H1 (cell line): ENCODE results near the gene POLA2. TPM values are rescaled to one million over a fixed set of nuclear protein-coding genes. Genes with fewer than 3 reads are reported as not detected.

Experiments used
- CTCF ChIA-PET: fragments of 300-600 bp; sonication (Branson Sonifier 250); formaldehyde crosslinking; loops from one replicate; lab custom pipeline; 2021; ENCODE audit not compliant: partially characterized antibody; lab: Charles Lee
- POLR2A ChIA-PET: fragments of 300-600 bp; sonication (Branson Sonifier 250); formaldehyde crosslinking; loops from one replicate; lab custom pipeline; 2021; ENCODE audit warnings: inconsistent platforms; ENCODE audit not compliant: partially characterized antibody; lab: Charles Lee
- DNase-seq, 2 experiments: peaks; one replicate each; pipeline versions ENCODE4 v3.0.0 to v3.0.0-alpha.2; 2010 to 2022; ENCODE audit warnings: low spot score in 2 of 2, low read depth in 1 of 2, mixed read lengths in 1 of 2
- FAIRE-seq: peaks from 2 replicates; lab custom pipeline; 2011; peaks lifted over from hg19 to GRCh38; lab: Jason Lieb, UNC
- H2AFZ ChIP-seq: 2 replicates; pipeline ENCODE4 v1.8.1; 2012; ENCODE audit warnings: low read length, inconsistent platforms
- H2AK5ac ChIP-seq: 2 replicates; pipeline ENCODE4 v1.6.1; 2013; ENCODE audit warnings: low read depth, low read length
- H2BK120ac ChIP-seq: replicated peaks from 2 replicates; pipeline ENCODE3; 2013; ENCODE audit warnings: low read depth, low read length, inconsistent platforms
- H2BK12ac ChIP-seq: 2 replicates; pipeline ENCODE4 v1.6.1; 2013; ENCODE audit warnings: low read depth, low read length
- H2BK15ac ChIP-seq: 2 replicates; pipeline ENCODE4 v1.6.1; 2013; ENCODE audit warnings: low read length
- H2BK20ac ChIP-seq: 2 replicates; pipeline ENCODE4 v1.6.1; 2013; ENCODE audit warnings: low read length
- H2BK5ac ChIP-seq: 2 replicates; pipeline ENCODE4 v1.6.1; 2013; ENCODE audit warnings: low read depth, low read length
- H3K14ac ChIP-seq: 2 replicates; pipeline ENCODE4 v1.6.1; 2013; ENCODE audit warnings: inconsistent platforms; ENCODE audit not compliant: insufficient read length
- H3K18ac ChIP-seq: 2 replicates; pipeline ENCODE4 v1.6.1; 2013; ENCODE audit warnings: low read length; ENCODE audit errors: extremely low read depth
- H3K23ac ChIP-seq: 2 replicates; pipeline ENCODE4 v1.6.1; 2013; ENCODE audit warnings: inconsistent platforms; ENCODE audit not compliant: insufficient read length
- H3K23me2 ChIP-seq: 2 replicates; pipeline ENCODE4 v1.6.1; 2013; ENCODE audit warnings: low read depth, low read length
- H3K27ac ChIP-seq: 2 replicates; pipeline ENCODE4 v1.6.1; 2011; ENCODE audit warnings: low read depth, low read length, inconsistent platforms
- H3K27me3 ChIP-seq, 4 experiments: replicated peaks in 1 of 4; 1 replicate in 1 of 4; 2 replicates in 3 of 4; pipeline versions ENCODE4 v1.6.1 to v1.8.1; 2011 to 2013; ENCODE audit warnings: low read length in 3 of 4, mild to moderate bottlenecking in 3 of 4, inconsistent platforms in 2 of 4, mixed read lengths in 2 of 4, moderate library complexity in 1 of 4; ENCODE audit not compliant: control insufficient read depth in 3 of 4, insufficient read depth in 3 of 4; ENCODE audit errors: extremely low read depth in 1 of 4
- H3K36me3 ChIP-seq, 4 experiments: 2 replicates each; pipeline versions ENCODE4 v1.6.1 to v1.8.1; 2011 to 2013; ENCODE audit warnings: mild to moderate bottlenecking in 4 of 4, low read length in 3 of 4, moderate library complexity in 2 of 4, control low read depth in 1 of 4, inconsistent platforms in 1 of 4; ENCODE audit not compliant: insufficient read depth in 4 of 4, control insufficient read depth in 2 of 4
- H3K4ac ChIP-seq: replicated peaks from 2 replicates; pipeline ENCODE3; 2013; ENCODE audit warnings: low read length, low read depth, mixed read lengths, inconsistent platforms; ENCODE audit not compliant: insufficient read length
- H3K4me1 ChIP-seq, 4 experiments: replicated peaks in 1 of 4; 1 replicate in 1 of 4; 2 replicates in 3 of 4; pipeline versions ENCODE4 v1.6.1 to v1.8.1; 2011 to 2013; ENCODE audit warnings: low read length in 3 of 4, inconsistent platforms in 2 of 4, mixed read lengths in 1 of 4; ENCODE audit not compliant: insufficient read depth in 4 of 4, control insufficient read depth in 3 of 4
- H3K4me2 ChIP-seq, 2 experiments: 2 replicates each; pipeline versions ENCODE4 v1.6.1 to v1.8.1; 2011 to 2013; ENCODE audit warnings: low read depth in 2 of 2, low read length in 2 of 2, control low read depth in 1 of 2, inconsistent platforms in 1 of 2, mild to moderate bottlenecking in 1 of 2; ENCODE audit not compliant: insufficient read depth in 1 of 2
- H3K4me3 ChIP-seq, 4 experiments: fragments of 200-600, 300-600 bp in 1 of 4; sonication (generic), shearing (Covaris generic), sonication (Bioruptor Twin) in 1 of 4; 2 replicates each; pipeline versions ENCODE4 v1.5.1 to v1.8.1; 2011 to 2016; ENCODE audit warnings: low read length in 4 of 4, low read depth in 3 of 4, control low read depth in 2 of 4, inconsistent platforms in 2 of 4, mild to moderate bottlenecking in 2 of 4, mixed read lengths in 1 of 4, moderate library complexity in 1 of 4; ENCODE audit not compliant: insufficient read depth in 2 of 4; ENCODE audit errors: extremely low read depth in 1 of 4
- H3K56ac ChIP-seq: replicated peaks from 2 replicates; pipeline ENCODE3; 2013; ENCODE audit warnings: low read depth, mild to moderate bottlenecking, mixed read lengths, low read length, inconsistent platforms; ENCODE audit not compliant: insufficient read length
- H3K79me1 ChIP-seq: 2 replicates; pipeline ENCODE4 v1.6.1; 2013; ENCODE audit warnings: low read depth, low read length, control low read depth
- H3K79me2 ChIP-seq, 2 experiments: 2 replicates each; pipeline versions ENCODE4 v1.6.1 to v1.8.1; 2012 to 2013; ENCODE audit warnings: low read length in 2 of 2, mild to moderate bottlenecking in 2 of 2, inconsistent platforms in 1 of 2; ENCODE audit not compliant: insufficient read depth in 2 of 2, control insufficient read depth in 1 of 2
- H3K9ac ChIP-seq, 4 experiments: replicated peaks in 1 of 4; 1 replicate in 1 of 4; 2 replicates in 3 of 4; pipeline versions ENCODE4 v1.6.1 to v1.8.1; 2011 to 2013; ENCODE audit warnings: low read depth in 3 of 4, low read length in 3 of 4, control low read depth in 2 of 4, mild to moderate bottlenecking in 2 of 4, moderate library complexity in 2 of 4, inconsistent platforms in 1 of 4; ENCODE audit errors: extremely low read depth in 1 of 4
- H3K9me3 ChIP-seq, 2 experiments: 2 replicates each; pipeline versions ENCODE4 v1.6.1 to v1.8.1; 2012 to 2013; ENCODE audit warnings: mild to moderate bottlenecking in 2 of 2, moderate library complexity in 2 of 2, control low read depth in 1 of 2, inconsistent platforms in 1 of 2, low read depth in 1 of 2, low read length in 1 of 2, mixed read lengths in 1 of 2; ENCODE audit not compliant: insufficient read depth in 2 of 2
- H4K20me1 ChIP-seq, 2 experiments: replicated peaks in 1 of 2; 2 replicates each; pipeline versions ENCODE3 to v1.8.1; 2011 to 2013; ENCODE audit warnings: inconsistent platforms in 2 of 2, low read length in 2 of 2, mild to moderate bottlenecking in 1 of 2; ENCODE audit not compliant: insufficient read depth in 2 of 2, control insufficient read depth in 1 of 2
- H4K5ac ChIP-seq: 2 replicates; pipeline ENCODE4 v1.6.1; 2013; ENCODE audit warnings: low read length, low read depth, mixed read lengths, inconsistent platforms; ENCODE audit not compliant: insufficient read length
- H4K8ac ChIP-seq: 2 replicates; pipeline ENCODE4 v1.8.0; 2013; ENCODE audit warnings: mild to moderate bottlenecking, moderate library complexity, low read length, inconsistent platforms; ENCODE audit not compliant: insufficient read depth; ENCODE audit errors: extremely low read depth
- H4K91ac ChIP-seq: replicated peaks from 2 replicates; pipeline ENCODE3; 2013; ENCODE audit warnings: low read length, mixed read lengths, inconsistent platforms; ENCODE audit not compliant: insufficient read length
- BACH1 ChIP-seq: IDR thresholded peaks from 2 replicates; pipeline ENCODE4 v1.6.1; 2012; ENCODE audit warnings: low read length, improper control_type of control experiment
- BCL11A ChIP-seq, 2 experiments: IDR thresholded peaks; one replicate each; pipeline ENCODE4 v1.6.1; 2011; ENCODE audit warnings: low read depth in 2 of 2, low read length in 2 of 2, mild to moderate bottlenecking in 2 of 2
- GABPA ChIP-seq: IDR thresholded peaks from 2 replicates; pipeline ENCODE4 v1.6.1; 2011; ENCODE audit warnings: mild to moderate bottlenecking, low read length, moderate library complexity, borderline replicate concordance; ENCODE audit not compliant: insufficient read depth
- JUND ChIP-seq: IDR thresholded peaks from 2 replicates; pipeline ENCODE4 v1.6.1; 2011; ENCODE audit warnings: mild to moderate bottlenecking, improper control_type of control experiment, low read length
- NANOG ChIP-seq: IDR thresholded peaks from 2 replicates; pipeline ENCODE4 v1.6.1; 2011; ENCODE audit warnings: low read length, low read depth, mild to moderate bottlenecking, inconsistent platforms; ENCODE audit not compliant: insufficient read depth, poor library complexity, severe bottlenecking
- YY1 ChIP-seq: IDR thresholded peaks from 2 replicates; pipeline ENCODE4 v1.6.1; 2011; ENCODE audit warnings: low read depth, mild to moderate bottlenecking, low read length
- ZNF274 ChIP-seq: IDR thresholded peaks from 2 replicates; pipeline ENCODE4 v1.7.0; 2012; ENCODE audit warnings: low read length, borderline replicate concordance; ENCODE audit errors: extremely low read depth
- WGBS, 2 experiments: shearing (Covaris generic) in 1 of 2; methylation state at CpG; one replicate each; pipeline versions ENCODE4 v1.1.6 to v1.1.7; 2013 to 2015; ENCODE audit warnings: low lambda C conversion rate in 2 of 2, mixed read lengths in 2 of 2, inconsistent platforms in 1 of 2, low coverage in 1 of 2, missing lambda C conversion rate in 1 of 2; ENCODE audit not compliant: insufficient replicate concordance in 2 of 2, insufficient coverage in 1 of 2, insufficient read length in 1 of 2; ENCODE audit errors: extremely low coverage in 1 of 2, missing lambda C conversion rate in 1 of 2; 5-methylcytosine and 5-hydroxymethylcytosine counted together
- polyA plus RNA-seq, 7 experiments: library from polyadenylated mRNA; depleted of rRNA in 3 of 7; stranded (reverse) in 5 of 7; unstranded in 2 of 7; fragments of >200 nt in 5 of 7; fragments of 200-250 nt in 2 of 7; gene quantifications; 1 replicate in 5 of 7; 2 replicates in 1 of 7; 4 replicates in 1 of 7; pipeline versions ENCODE4 v1.2.1 to v1.2.3, GENCODE V29; 2011 to 2013; ENCODE audit warnings: missing spikeins in 2 of 7, mixed read lengths in 2 of 7
- total RNA-seq: library from RNA; stranded (reverse); fragmentation: NEBNext Ultra II Directional; extraction: Animal tissue kit (Norgen Biotek cat#: 25700); gene quantifications from 2 replicates; pipeline ENCODE4 v1.2.1, GENCODE V29; 2021
- TF ChIP-seq, protein P1 (sequence below), 3 experiments: IDR thresholded peaks; 1 replicate in 2 of 3; 2 replicates in 1 of 3; pipeline versions ENCODE4 v1.5.1 to v1.6.1; 2011; ENCODE audit warnings: low read length in 3 of 3, mild to moderate bottlenecking in 3 of 3, inconsistent platforms in 2 of 3, low read depth in 1 of 3, moderate library complexity in 1 of 3; ENCODE audit not compliant: insufficient read depth in 1 of 3; ENCODE audit errors: control extremely low read depth in 1 of 3
- TF ChIP-seq, protein P2 (sequence below): IDR thresholded peaks from 2 replicates; pipeline ENCODE4 v1.6.1; 2011; ENCODE audit warnings: low read depth, mild to moderate bottlenecking, low read length; ENCODE audit not compliant: insufficient read depth

The POLA2 gene
- total and polyA plus RNA-seq, 2 of the 8 experiments (the other 6 are each of a cell fraction or from before 2014, with no cell fraction given), result 31.2 to 55.9 TPM

DNA sequence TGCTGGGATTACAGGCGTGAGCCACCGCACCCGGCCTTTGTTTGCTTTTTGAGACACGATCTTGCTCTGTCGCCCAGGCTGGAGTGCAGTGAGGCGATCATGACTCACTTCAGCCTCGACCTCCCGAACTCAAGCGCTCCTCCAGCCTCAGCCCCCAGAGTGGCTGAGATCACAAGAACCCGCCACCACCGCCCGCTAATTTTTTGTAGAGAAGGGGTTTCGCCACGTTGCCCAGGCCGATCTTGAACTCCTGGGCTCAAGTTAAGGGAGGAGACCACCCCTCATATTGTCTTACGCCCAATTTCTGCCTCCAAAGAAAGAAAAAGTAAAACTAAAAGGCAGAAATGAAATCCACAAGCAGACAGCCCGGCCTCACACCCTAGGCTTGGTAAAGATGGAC, 1.5 kb upstream of the POLA2 start:
- H3K56ac ChIP-seq, result no peak overlapping the region
- FAIRE-seq, result no peak
- peaks cover 5% of the 10 kb centered on the region for H3K79me1 ChIP-seq
- H3K4me3 ChIP-seq, result no peak overlapping the region
- TF ChIP-seq YY1 (no peak), GABPA (no peak), JUND (no peak), BCL11A (IDR thresholded peaks at IDR 0.05; ENCODE audit: low read depth in 2 of 2, low read length in 2 of 2) (no peak), ZNF274 (no peak), BACH1 (no peak), NANOG (no peak)
- TF ChIP-seq, protein P1, sequence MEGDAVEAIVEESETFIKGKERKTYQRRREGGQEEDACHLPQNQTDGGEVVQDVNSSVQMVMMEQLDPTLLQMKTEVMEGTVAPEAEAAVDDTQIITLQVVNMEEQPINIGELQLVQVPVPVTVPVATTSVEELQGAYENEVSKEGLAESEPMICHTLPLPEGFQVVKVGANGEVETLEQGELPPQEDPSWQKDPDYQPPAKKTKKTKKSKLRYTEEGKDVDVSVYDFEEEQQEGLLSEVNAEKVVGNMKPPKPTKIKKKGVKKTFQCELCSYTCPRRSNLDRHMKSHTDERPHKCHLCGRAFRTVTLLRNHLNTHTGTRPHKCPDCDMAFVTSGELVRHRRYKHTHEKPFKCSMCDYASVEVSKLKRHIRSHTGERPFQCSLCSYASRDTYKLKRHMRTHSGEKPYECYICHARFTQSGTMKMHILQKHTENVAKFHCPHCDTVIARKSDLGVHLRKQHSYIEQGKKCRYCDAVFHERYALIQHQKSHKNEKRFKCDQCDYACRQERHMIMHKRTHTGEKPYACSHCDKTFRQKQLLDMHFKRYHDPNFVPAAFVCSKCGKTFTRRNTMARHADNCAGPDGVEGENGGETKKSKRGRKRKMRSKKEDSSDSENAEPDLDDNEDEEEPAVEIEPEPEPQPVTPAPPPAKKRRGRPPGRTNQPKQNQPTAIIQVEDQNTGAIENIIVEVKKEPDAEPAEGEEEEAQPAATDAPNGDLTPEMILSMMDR (IDR thresholded peaks at IDR 0.05; ENCODE audit: control extremely low read depth in 1 of 3, insufficient read depth in 1 of 3, low read depth in 1 of 3, low read length in 3 of 3), result no peak
- TF ChIP-seq, protein P2, sequence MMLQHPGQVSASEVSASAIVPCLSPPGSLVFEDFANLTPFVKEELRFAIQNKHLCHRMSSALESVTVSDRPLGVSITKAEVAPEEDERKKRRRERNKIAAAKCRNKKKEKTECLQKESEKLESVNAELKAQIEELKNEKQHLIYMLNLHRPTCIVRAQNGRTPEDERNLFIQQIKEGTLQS, result no peak
- H3K27ac ChIP-seq, result no peak overlapping the region
- peaks cover 0 to 3% (median under 1%) of the 10 kb centered on the region in 4 experiments; a peak in 2 of 7 replicates for H3K4me1 ChIP-seq
- peaks cover 5 to 16% of the 10 kb centered on the region in 2 experiments for H3K79me2 ChIP-seq
- ChIA-PET CTCF (interaction anchor here (1.1 kb wide), 1 partner anchor 12 kb away, joined by 3 read pairs; no protein-coding TSS in a partner anchor), POLR2A (no interaction called here)
- H3K4ac ChIP-seq, result no peak overlapping the region
- no peak overlapping the region for H3K23ac ChIP-seq
- no peaks in the 10 kb centered on the region for H3K36me3 ChIP-seq
- H3K14ac ChIP-seq, result no peak overlapping the region
- no peaks in the 10 kb centered on the region for H3K27me3 ChIP-seq
- H3K4me2 ChIP-seq, result no peak overlapping the region
- H2BK15ac ChIP-seq, result no peak overlapping the region
- H2BK20ac ChIP-seq, result no peak overlapping the region
- H2BK120ac ChIP-seq, result no peak overlapping the region
- H3K23me2 ChIP-seq, result peaks cover 18% of the 10 kb centered on the region
- no peak overlapping the region for H3K9ac ChIP-seq
- no peak overlapping the region for H2BK12ac ChIP-seq
- H4K5ac ChIP-seq, result no peak overlapping the region
- no peak overlapping the region for H4K8ac ChIP-seq
- H4K20me1 ChIP-seq, result no peaks in the 10 kb centered on the region
- H2AFZ ChIP-seq, result no peak overlapping the region
- H3K18ac ChIP-seq, result no peak overlapping the region
- WGBS, 2 experiments, result 97% methylated on average over 17 of the region's 17 CpGs; no CpG with 5 or more reads in 1 of the 2 experiments
- no peak overlapping the region for H2BK5ac ChIP-seq
- H4K91ac ChIP-seq, result no peak overlapping the region
- H2AK5ac ChIP-seq, result no peak overlapping the region
- H3K9me3 ChIP-seq, result no peaks in the 10 kb centered on the region
- no peak for DNase-seq
